Peyer's patch (tissue), 4 donors: Measurements from ENCODE around the gene CSTB. TPM values are rescaled to one million over a fixed set of nuclear protein-coding genes. Genes with fewer than 3 reads are reported as not detected.
A peak's percentile ranks its signal among the peaks of the same experiment; 100 is the strongest.

Experiments used
- DNase-seq, 3 donors: peaks; one replicate each; pipeline ENCODE4 v3.0.0-alpha.2; 2017 to 2019
- H3K27ac ChIP-seq, 4 donors: fragments of 200-600 bp; sonication (generic); one replicate each; pipeline ENCODE4 v1.5.1; 2016 to 2019
- H3K27me3 ChIP-seq, 2 donors: fragments of 200-600 bp; sonication (generic); one replicate each; pipeline ENCODE4 v1.5.1; 2019
- H3K36me3 ChIP-seq, 3 donors: fragments of 200-600 bp; sonication (generic); one replicate each; pipeline ENCODE4 v1.5.1; 2016 to 2019
- H3K4me1 ChIP-seq, 4 donors: fragments of 200-600 bp; sonication (generic); one replicate each; pipeline ENCODE4 v1.5.1; 2016 to 2019
- H3K4me3 ChIP-seq, 4 donors: fragments of 200-600 bp; sonication (generic); 1 replicate in 3 of 4; 2 replicates in 1 of 4; pipeline ENCODE4 v1.5.1; 2016 to 2019; ENCODE audit warnings: mild to moderate bottlenecking in 1 of 4
- H3K9me3 ChIP-seq, 4 donors: fragments of 200-600 bp; sonication (generic); one replicate each; pipeline ENCODE4 v1.5.1; 2016 to 2019; ENCODE audit warnings: mild to moderate bottlenecking in 1 of 4
- POLR2A ChIP-seq, 2 donors: fragments of 450-650 bp; IDR thresholded peaks; one replicate each; pipeline ENCODE4 v1.5.1; 2017; ENCODE audit warnings: antibody characterized with exemption in 2 of 2, mild to moderate bottlenecking in 2 of 2, moderate library complexity in 2 of 2
- total RNA-seq, 4 donors: library from RNA; depleted of rRNA; stranded (reverse); fragments of >200 nt; gene quantifications; one replicate each; pipeline ENCODE4 v1.1.0, GENCODE V29; 2016
- TF ChIP-seq, protein P1 (sequence below), 6 experiments: fragments of 450-650 bp in 4 of 6; fragments of 200-600 bp in 2 of 6; sonication (generic) in 1 of 6; IDR thresholded peaks; one replicate each; pipeline ENCODE4 v1.5.1; 2017 to 2019; ENCODE audit warnings: antibody characterized with exemption in 6 of 6, mild to moderate bottlenecking in 3 of 6, moderate library complexity in 1 of 6

Gene CSTB
- total RNA-seq, 4 donors from 2014 or later: 7.4 to 16.1 (median 13.3) TPM

DNA sequence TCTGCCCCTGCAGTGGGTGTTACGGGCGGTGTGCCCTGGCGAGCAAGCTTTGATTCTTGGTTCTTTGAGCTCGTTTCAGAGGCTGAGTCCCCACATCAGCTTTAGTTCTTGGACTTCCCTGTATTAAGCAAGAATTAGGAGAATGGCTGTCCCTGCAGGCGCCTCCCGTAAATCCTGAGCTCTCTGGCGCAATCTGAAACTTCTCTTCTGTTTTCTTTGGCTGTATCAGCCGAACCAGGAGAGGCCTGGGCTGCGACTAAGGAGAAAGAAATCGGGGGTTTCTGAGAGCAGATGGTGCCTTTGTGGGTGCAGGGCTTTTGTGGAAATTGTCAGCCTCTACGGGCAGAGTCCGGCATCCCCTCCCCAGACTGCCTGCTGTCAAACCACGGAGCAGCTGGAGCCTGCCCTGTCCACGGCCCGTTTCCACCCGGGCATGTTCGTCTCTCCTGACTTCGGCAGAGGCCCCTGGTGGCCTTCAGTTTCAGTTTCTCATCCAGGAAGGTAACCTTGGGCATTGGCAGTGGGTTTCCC lies 17.9 kb downstream of the CSTB start:
- no peak for TF ChIP-seq POLR2A (IDR thresholded peaks at IDR 0.05)
- TF ChIP-seq, protein P1, sequence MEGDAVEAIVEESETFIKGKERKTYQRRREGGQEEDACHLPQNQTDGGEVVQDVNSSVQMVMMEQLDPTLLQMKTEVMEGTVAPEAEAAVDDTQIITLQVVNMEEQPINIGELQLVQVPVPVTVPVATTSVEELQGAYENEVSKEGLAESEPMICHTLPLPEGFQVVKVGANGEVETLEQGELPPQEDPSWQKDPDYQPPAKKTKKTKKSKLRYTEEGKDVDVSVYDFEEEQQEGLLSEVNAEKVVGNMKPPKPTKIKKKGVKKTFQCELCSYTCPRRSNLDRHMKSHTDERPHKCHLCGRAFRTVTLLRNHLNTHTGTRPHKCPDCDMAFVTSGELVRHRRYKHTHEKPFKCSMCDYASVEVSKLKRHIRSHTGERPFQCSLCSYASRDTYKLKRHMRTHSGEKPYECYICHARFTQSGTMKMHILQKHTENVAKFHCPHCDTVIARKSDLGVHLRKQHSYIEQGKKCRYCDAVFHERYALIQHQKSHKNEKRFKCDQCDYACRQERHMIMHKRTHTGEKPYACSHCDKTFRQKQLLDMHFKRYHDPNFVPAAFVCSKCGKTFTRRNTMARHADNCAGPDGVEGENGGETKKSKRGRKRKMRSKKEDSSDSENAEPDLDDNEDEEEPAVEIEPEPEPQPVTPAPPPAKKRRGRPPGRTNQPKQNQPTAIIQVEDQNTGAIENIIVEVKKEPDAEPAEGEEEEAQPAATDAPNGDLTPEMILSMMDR (IDR thresholded peaks at IDR 0.05): no peak
- DNase-seq: no peak
- Histone ChIP-seq H3K27me3 (no peaks in the 10 kb centered on the region), H3K27ac (peak overlapping the region in 3 of 4 donors; percentile 20 to 70 (median 43)), H3K4me1 (no peaks in the 10 kb centered on the region), H3K4me3 (peak overlapping the region in 1 of 4 donors; percentile 19), H3K36me3 (peaks cover 0 to 69% (median 0%) of the 10 kb centered on the region in 3 donors), H3K9me3 (no peaks in the 10 kb centered on the region)

DNA sequence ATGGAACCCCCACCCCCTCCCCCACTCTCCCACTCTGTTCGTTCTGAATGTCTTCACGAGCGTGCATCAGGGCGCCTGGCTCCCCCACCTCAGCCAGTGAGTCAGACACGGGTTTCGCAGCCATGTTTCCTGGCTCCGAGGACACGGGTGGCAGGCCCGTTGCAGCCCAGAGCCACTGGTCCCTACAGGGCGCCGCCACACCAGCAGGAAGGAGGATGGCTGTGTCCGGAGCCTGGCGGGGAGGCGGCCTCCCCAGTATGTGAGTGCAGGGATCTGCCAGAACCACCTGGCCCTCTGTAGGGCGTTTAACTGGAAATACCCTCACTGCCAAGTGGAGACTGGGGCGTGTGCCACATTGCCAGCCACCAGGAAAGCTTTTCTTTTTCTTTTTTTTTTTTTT lies 18.5 kb downstream of the CSTB start:
- H3K4me3 ChIP-seq: no peak overlapping the region
- H3K27ac ChIP-seq: peak overlapping the region in 2 of 4 donors; percentile 10 to 70
- H3K36me3 ChIP-seq: peaks cover 0 to 75% (median 0%) of the 10 kb centered on the region in 3 donors
- H3K9me3 ChIP-seq: no peaks in the 10 kb centered on the region
- no peaks in the 10 kb centered on the region for H3K27me3 ChIP-seq
- no peaks in the 10 kb centered on the region for H3K4me1 ChIP-seq
- TF ChIP-seq, protein P1 (IDR thresholded peaks at IDR 0.05): no peak
- TF ChIP-seq POLR2A (IDR thresholded peaks at IDR 0.05): no peak
- no peak for DNase-seq

DNA sequence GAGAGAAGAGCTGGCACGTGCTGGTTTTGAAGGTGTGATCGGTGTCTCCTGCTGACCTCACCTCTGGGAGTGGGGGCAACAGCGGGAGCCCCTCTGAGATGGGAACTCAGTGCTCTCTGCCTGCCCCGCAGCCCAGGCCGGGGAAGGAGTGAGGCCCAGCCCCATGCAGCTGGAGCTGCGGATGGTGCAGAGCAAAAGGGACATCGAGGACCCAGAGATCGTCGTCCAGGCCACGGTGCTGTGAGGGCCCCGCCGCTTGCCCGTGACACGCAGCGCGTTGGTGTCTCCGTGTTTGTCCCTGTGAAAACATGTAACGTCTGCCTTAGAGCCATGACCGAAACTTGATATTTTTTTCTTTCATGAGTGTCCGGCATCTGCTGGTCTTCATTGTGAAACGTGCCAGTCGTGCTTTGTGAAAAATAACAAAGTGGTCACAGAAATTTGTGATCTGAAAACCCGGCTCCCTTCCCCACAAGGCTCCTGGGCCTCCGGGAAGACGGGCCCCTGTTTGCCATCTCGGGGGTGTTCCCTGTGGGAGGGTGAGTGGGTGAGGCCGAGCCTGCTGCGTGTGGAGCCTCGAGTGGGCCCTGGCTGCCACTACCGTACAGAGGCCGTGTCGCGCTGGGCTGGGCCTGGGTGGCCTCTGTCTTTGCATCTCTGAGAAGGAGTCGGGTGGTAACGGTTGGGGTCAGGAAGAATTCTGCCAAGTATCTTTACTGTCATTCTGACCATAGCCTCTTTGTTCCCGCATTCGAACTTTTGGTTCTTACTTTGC lies 20.1 kb downstream of the CSTB start:
- no peak overlapping the region for H3K27ac ChIP-seq
- no peaks in the 10 kb centered on the region for H3K9me3 ChIP-seq
- H3K4me3 ChIP-seq: no peak overlapping the region
- H3K27me3 ChIP-seq: no peaks in the 10 kb centered on the region
- DNase-seq: no peak
- H3K4me1 ChIP-seq: no peaks in the 10 kb centered on the region
- no peak for TF ChIP-seq POLR2A (IDR thresholded peaks at IDR 0.05)
- TF ChIP-seq, protein P1 (IDR thresholded peaks at IDR 0.05): no peak
- peaks cover 0 to 81% (median 0%) of the 10 kb centered on the region in 3 donors for H3K36me3 ChIP-seq

DNA sequence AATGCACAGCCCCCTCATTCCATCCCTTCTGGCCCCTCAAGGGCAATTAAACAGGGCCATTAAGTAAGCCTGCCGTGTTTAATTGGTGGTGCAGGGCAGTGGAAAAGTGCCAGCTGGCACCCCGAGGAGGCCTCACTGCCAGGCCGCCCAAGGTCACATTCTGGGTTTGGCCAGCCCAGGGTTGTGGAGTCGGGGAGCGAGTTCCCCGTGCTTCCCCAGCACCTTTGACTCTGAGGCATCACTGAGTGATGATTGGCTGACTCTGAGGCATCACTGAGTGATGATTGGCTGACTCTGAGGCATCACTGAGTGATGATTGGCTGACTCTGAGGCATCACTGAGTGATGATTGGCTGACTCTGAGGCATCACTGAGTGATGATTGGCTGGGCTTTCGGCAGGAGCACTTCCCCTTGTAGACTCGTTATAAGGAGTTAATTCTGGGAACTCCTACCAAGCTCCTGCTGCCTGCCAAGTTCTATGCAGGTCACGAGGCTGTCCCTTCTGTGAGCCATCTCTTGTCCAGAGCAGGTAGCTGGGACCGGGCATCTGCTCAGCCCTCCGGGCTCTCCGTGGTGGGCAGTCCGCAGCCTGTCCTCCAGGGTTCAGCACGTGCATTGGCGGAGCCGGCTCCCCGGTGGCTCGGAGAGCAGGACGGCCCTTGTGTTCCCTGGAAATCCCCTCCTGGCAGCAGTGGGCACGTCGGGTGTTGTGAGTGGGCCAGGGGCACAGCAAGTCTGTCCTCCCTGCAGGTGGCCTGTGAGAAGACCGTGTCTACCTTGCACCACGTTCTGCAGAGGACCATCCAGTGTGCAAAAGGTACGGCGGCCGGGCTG lies 20.9 kb downstream of the CSTB start:
- DNase-seq: no peak
- no peak for TF ChIP-seq POLR2A (IDR thresholded peaks at IDR 0.05)
- TF ChIP-seq, protein P1 (IDR thresholded peaks at IDR 0.05): no peak
- Histone ChIP-seq H3K27ac (no peak overlapping the region), H3K4me1 (no peaks in the 10 kb centered on the region), H3K27me3 (no peaks in the 10 kb centered on the region), H3K9me3 (no peaks in the 10 kb centered on the region), H3K4me3 (no peak overlapping the region), H3K36me3 (peaks cover 0 to 83% (median 0%) of the 10 kb centered on the region in 3 donors)

DNA sequence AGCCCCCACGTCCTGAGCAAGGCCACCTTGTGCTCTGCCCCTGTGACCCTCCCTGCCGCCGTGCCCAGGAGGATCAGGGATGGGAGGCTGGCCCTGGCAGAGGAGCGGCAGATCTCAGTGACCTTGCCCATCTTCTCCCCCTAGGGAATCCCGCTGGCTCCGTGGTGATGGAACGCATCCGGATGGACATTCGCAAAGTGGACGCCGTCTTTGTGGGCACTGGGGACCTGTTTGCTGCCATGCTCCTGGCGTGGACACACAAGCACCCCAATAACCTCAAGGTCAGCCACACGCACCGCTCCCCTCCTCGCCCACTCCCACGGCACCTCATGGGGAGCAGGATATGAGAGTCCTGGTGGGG lies 22.7 kb downstream of the CSTB start:
- Histone ChIP-seq H3K27me3 (no peaks in the 10 kb centered on the region), H3K27ac (no peak overlapping the region), H3K9me3 (no peaks in the 10 kb centered on the region), H3K4me1 (no peaks in the 10 kb centered on the region), H3K36me3 (peaks cover 0 to 92% (median 0%) of the 10 kb centered on the region in 3 donors), H3K4me3 (no peak overlapping the region)
- no peak for DNase-seq
- no peak for TF ChIP-seq POLR2A (IDR thresholded peaks at IDR 0.05)
- TF ChIP-seq, protein P1 (IDR thresholded peaks at IDR 0.05): no peak
